ENCODE measurements around the gene LARGE1.

Gene LARGE1

DNA sequence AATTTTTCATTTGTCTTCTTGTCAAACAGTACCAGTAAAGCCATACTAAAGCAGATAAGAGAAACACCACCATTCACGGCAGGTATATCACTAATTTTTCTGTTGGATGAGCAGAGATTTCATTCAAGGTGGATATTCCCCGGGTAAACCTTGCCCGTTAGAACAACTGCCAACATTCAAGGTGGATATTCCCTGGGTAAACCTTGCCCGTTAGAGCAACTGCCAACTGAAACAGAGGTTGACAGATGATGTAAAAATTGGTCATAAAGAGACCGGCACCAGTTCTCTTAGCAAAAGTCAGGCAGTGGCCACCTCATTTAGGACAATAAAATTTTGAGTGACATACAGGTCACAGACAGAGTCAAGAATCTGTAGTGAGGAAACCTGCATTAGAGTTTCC is 438.7 kb downstream of the LARGE1 start:
- H3K9me3 ChIP-seq (ENCODE audit: insufficient read depth, low read depth, low read length) = peaks cover 4% of the 10 kb centered on the region; the same call in 1 of the 2 replicates
- no peaks in the 10 kb centered on the region for H3K36me3 ChIP-seq (ENCODE audit: insufficient read depth, low read length)
- no peaks in the 10 kb centered on the region for H3K4me1 ChIP-seq (ENCODE audit: insufficient read depth, low read length, poor library complexity, severe bottlenecking)
- TF ChIP-seq, protein P1, sequence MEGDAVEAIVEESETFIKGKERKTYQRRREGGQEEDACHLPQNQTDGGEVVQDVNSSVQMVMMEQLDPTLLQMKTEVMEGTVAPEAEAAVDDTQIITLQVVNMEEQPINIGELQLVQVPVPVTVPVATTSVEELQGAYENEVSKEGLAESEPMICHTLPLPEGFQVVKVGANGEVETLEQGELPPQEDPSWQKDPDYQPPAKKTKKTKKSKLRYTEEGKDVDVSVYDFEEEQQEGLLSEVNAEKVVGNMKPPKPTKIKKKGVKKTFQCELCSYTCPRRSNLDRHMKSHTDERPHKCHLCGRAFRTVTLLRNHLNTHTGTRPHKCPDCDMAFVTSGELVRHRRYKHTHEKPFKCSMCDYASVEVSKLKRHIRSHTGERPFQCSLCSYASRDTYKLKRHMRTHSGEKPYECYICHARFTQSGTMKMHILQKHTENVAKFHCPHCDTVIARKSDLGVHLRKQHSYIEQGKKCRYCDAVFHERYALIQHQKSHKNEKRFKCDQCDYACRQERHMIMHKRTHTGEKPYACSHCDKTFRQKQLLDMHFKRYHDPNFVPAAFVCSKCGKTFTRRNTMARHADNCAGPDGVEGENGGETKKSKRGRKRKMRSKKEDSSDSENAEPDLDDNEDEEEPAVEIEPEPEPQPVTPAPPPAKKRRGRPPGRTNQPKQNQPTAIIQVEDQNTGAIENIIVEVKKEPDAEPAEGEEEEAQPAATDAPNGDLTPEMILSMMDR (conservative IDR thresholded peaks at IDR 0.05; ENCODE audit: low read length) = no peak
- TF ChIP-seq EZH2phosphoT487 (IDR thresholded peaks at IDR 0.05; ENCODE audit: borderline replicate concordance) = no peak
- H3K9me2 ChIP-seq (replicated peaks; ENCODE audit: low read depth, low read length) = no peaks in the 10 kb centered on the region
- no peak overlapping the region for H3K9ac ChIP-seq (ENCODE audit: low read depth, low read length, poor library complexity, severe bottlenecking)
- H3K4me3 ChIP-seq (ENCODE audit: low read length, poor library complexity, severe bottlenecking) = no peak overlapping the region
- H3F3A ChIP-seq (ENCODE audit: low read depth) = no peaks in the 10 kb centered on the region
- H4K20me1 ChIP-seq (ENCODE audit: insufficient read depth, low read length, poor library complexity, severe bottlenecking) = no peaks in the 10 kb centered on the region
- H2AFZ ChIP-seq (ENCODE audit: low read length) = no peak overlapping the region
- H3K79me2 ChIP-seq (ENCODE audit: insufficient read depth, low read length) = no peaks in the 10 kb centered on the region
- no peak overlapping the region for H3K4me2 ChIP-seq (ENCODE audit: low read depth, low read length, poor library complexity, severe bottlenecking)
- H3K27me3 ChIP-seq (ENCODE audit: insufficient read depth, low read length, poor library complexity, severe bottlenecking) = no peaks in the 10 kb centered on the region

DNA sequence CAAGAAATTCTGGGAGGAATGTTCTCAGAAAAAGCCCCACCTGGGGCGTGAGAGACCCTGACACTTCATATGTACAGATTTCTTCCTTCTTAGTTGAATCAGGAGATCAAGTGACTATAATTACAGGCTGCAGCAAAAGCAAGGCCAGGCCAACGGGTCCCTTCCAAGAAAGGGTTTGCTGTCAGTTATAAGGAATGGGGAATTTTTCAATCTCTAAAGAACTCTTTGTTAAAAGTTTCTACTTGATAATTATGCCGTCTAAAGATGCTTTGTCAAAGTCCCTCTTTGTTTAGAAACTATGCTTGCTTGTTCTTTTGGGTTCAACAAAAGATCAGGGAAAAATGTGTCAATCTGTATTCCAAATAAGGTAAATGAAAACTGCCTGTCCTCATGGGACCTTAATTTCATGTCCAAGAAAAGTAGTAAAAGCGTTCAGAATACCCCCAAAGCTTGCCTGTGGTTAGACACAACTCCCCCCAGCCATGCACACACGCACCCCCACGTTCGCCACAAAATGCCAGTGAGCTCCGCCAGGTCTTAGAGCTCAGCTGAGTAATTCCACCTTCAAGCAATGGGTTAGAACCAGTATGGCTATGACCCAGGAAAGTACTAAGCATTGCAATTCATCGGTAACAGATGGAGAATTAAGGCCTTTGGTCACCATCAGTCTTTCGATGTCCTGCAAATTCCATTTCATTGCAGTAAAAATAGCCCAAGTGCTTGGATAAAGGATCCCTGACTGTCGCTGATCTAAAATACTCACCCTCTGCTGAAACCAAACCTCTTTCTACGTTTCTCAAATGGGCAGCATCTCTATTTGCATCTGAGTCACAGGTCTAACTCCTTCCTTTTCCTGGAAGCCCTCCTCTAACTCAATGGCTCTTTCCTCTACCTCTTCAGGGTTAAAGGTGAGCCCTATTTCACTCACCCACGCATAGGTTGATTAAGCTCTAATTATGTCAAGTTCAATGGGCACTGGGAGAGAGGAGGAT is 442.9 kb downstream of the LARGE1 start:
- Histone ChIP-seq H3K4me2 (ENCODE audit: low read depth, low read length, poor library complexity, severe bottlenecking) (no peak overlapping the region), H3K9me3 (ENCODE audit: insufficient read depth, low read depth, low read length) (peaks cover 6% of the 10 kb centered on the region; the same call in 1 of the 2 replicates), H3K4me3 (ENCODE audit: low read length, poor library complexity, severe bottlenecking) (no peak overlapping the region), H3K9ac (ENCODE audit: low read depth, low read length, poor library complexity, severe bottlenecking) (no peak overlapping the region), H3K9me2 (replicated peaks; ENCODE audit: low read depth, low read length) (no peaks in the 10 kb centered on the region), H3K79me2 (ENCODE audit: insufficient read depth, low read length) (no peaks in the 10 kb centered on the region), H3K27me3 (ENCODE audit: insufficient read depth, low read length, poor library complexity, severe bottlenecking) (no peaks in the 10 kb centered on the region), H3F3A (ENCODE audit: low read depth) (no peaks in the 10 kb centered on the region), H3K36me3 (ENCODE audit: insufficient read depth, low read length) (no peaks in the 10 kb centered on the region), H3K4me1 (ENCODE audit: insufficient read depth, low read length, poor library complexity, severe bottlenecking) (no peaks in the 10 kb centered on the region), H4K20me1 (ENCODE audit: insufficient read depth, low read length, poor library complexity, severe bottlenecking) (no peaks in the 10 kb centered on the region), H2AFZ (ENCODE audit: low read length) (no peak overlapping the region)
- no peak for TF ChIP-seq EZH2phosphoT487 (IDR thresholded peaks at IDR 0.05; ENCODE audit: borderline replicate concordance)
- TF ChIP-seq, protein P1 (conservative IDR thresholded peaks at IDR 0.05; ENCODE audit: low read length) = no peak

GRCh38 chr22:33476716-33477115 is 443.6 kb downstream of the LARGE1 start:
- Histone ChIP-seq H3K9me2 (replicated peaks; ENCODE audit: low read depth, low read length) (no peaks in the 10 kb centered on the region), H3K4me2 (ENCODE audit: low read depth, low read length, poor library complexity, severe bottlenecking) (no peak overlapping the region)

More at GRCh38 chr22:33476716-33477115, 443.6 kb downstream of the LARGE1 start:
- no peak overlapping the region for H3K4me3 ChIP-seq (ENCODE audit: low read length, poor library complexity, severe bottlenecking)
- H3K9ac ChIP-seq (ENCODE audit: low read depth, low read length, poor library complexity, severe bottlenecking) = no peak overlapping the region
- no peak overlapping the region for H2AFZ ChIP-seq (ENCODE audit: low read length)
- H3K79me2 ChIP-seq (ENCODE audit: insufficient read depth, low read length) = no peaks in the 10 kb centered on the region
- no peaks in the 10 kb centered on the region for H3K36me3 ChIP-seq (ENCODE audit: insufficient read depth, low read length)
- no peak for TF ChIP-seq EZH2phosphoT487 (IDR thresholded peaks at IDR 0.05; ENCODE audit: borderline replicate concordance)
- TF ChIP-seq, protein P1 (conservative IDR thresholded peaks at IDR 0.05; ENCODE audit: low read length) = no peak
- H3F3A ChIP-seq (ENCODE audit: low read depth) = no peaks in the 10 kb centered on the region
- H4K20me1 ChIP-seq (ENCODE audit: insufficient read depth, low read length, poor library complexity, severe bottlenecking) = no peaks in the 10 kb centered on the region
- H3K27me3 ChIP-seq (ENCODE audit: insufficient read depth, low read length, poor library complexity, severe bottlenecking) = no peaks in the 10 kb centered on the region
- no peaks in the 10 kb centered on the region for H3K4me1 ChIP-seq (ENCODE audit: insufficient read depth, low read length, poor library complexity, severe bottlenecking)
- peaks cover 6% of the 10 kb centered on the region; the same call in 1 of the 2 replicates for H3K9me3 ChIP-seq (ENCODE audit: insufficient read depth, low read depth, low read length)
